Measurements from ENCODE around the gene TBCA. TPM values are rescaled to one million over a fixed set of nuclear protein-coding genes. Genes with fewer than 3 reads are reported as not detected.

TBCA gene
- total and polyA plus RNA-seq, 9 of the 15 experiments (the other 6 are each of a cell fraction or from before 2014, with no cell fraction given): 164 to 661 (median 334) TPM

GRCh38 chr5:77658662-77659061, 117.5 kb downstream of the TBCA start:
- POLR2A ChIA-PET: no interaction called here
- TF ChIP-seq ZKSCAN3 (CRISPR knock-in tag; IDR thresholded peaks at IDR 0.05): no peak
- Histone ChIP-seq H3K27me3 (ENCODE audit: control insufficient read depth in 2 of 2, insufficient read depth in 2 of 2, low read length in 2 of 2) (peaks cover 0 to 5% of the 10 kb centered on the region in 2 experiments; a peak in 1 of 5 replicates), H2AFZ (ENCODE audit: low read depth, low read length) (no peak overlapping the region), H3K4me1 (replicated peaks in 1 of 2; ENCODE audit: control insufficient read depth in 2 of 2, insufficient read depth in 2 of 2, low read length in 2 of 2) (no peaks in the 10 kb centered on the region), H3K36me3 (ENCODE audit: control insufficient read depth, insufficient read depth, low read length) (no peaks in the 10 kb centered on the region), H3K4me2 (ENCODE audit: insufficient read depth, low read length) (no peak overlapping the region), H4K20me1 (replicated peaks; ENCODE audit: control insufficient read depth, insufficient read depth, low read length) (no peaks in the 10 kb centered on the region), H3K27ac (ENCODE audit: extremely low read depth, low read depth, low read length) (no peak overlapping the region), H3K9ac (ENCODE audit: insufficient read depth in 1 of 2, low read depth in 2 of 2, low read length in 2 of 2) (no peak overlapping the region), H3K9me3 (replicated peaks; ENCODE audit: control insufficient read depth, insufficient read depth, low read depth, low read length) (no peaks in the 10 kb centered on the region), H3K79me2 (ENCODE audit: control insufficient read depth, insufficient read depth, low read length) (no peaks in the 10 kb centered on the region), H3K9me1 (ENCODE audit: control insufficient read depth, insufficient read depth, low read length) (peaks cover 2% of the 10 kb centered on the region), H3K4me3 (no peak overlapping the region)
- ATAC-seq (no peak), FAIRE-seq (no peak), DNase-seq (ENCODE audit: extremely low read depth in 1 of 4, low spot score in 3 of 4) (no peak)
- in situ Hi-C loops (cut with MboI): loop anchor here (10.0 kb wide), 1 partner anchor 296 kb away; no protein-coding TSS in a partner anchor
- no TSS peak for BruUV-seq (replicated peaks)
- CTCF ChIA-PET (ENCODE audit: low intra/inter-chr PET ratio): no interaction called here
- intact Hi-C loops (cut with micrococcal nuclease): no loop called here

GRCh38 chr5:77651343-77651742, 124.8 kb downstream of the TBCA start:
- H3K9me3 ChIP-seq (replicated peaks; ENCODE audit: control insufficient read depth, insufficient read depth, low read depth, low read length): no peaks in the 10 kb centered on the region
- in situ Hi-C loops (cut with MboI) (loop anchor here (10.0 kb wide), 1 partner anchor 303 kb away; no protein-coding TSS in a partner anchor), intact Hi-C loops (cut with micrococcal nuclease) (no loop called here)
- no peak overlapping the region for H3K4me3 ChIP-seq
- no peaks in the 10 kb centered on the region for H3K9me1 ChIP-seq (ENCODE audit: control insufficient read depth, insufficient read depth, low read length)
- no peaks in the 10 kb centered on the region for H3K36me3 ChIP-seq (ENCODE audit: control insufficient read depth, insufficient read depth, low read length)
- H3K9ac ChIP-seq (ENCODE audit: insufficient read depth in 1 of 2, low read depth in 2 of 2, low read length in 2 of 2): no peak overlapping the region
- TF ChIP-seq ATF1 (CRISPR knock-in tag; IDR thresholded peaks at IDR 0.05) (no peak), ATF1 (tag; IDR thresholded peaks at IDR 0.05) (no peak), ZNF830 (CRISPR knock-in tag; IDR thresholded peaks at IDR 0.05) (no peak), MXI1 (IDR thresholded peaks at IDR 0.05; ENCODE audit: low read depth, low read length) (no peak), HSF4 (CRISPR knock-in tag; IDR thresholded peaks at IDR 0.05; ENCODE audit: borderline replicate concordance) (no peak), SOX6 (IDR thresholded peaks at IDR 0.05) (no peak), CTCFL (IDR thresholded peaks at IDR 0.05; ENCODE audit: borderline replicate concordance, insufficient read depth, low read depth, low read length, poor library complexity, severe bottlenecking) (no peak), ZNF449 (CRISPR knock-in tag; IDR thresholded peaks at IDR 0.05) (no peak), ZBTB2 (IDR thresholded peaks at IDR 0.05) (no peak), SPI1 (IDR thresholded peaks at IDR 0.05; ENCODE audit: borderline replicate concordance, low read depth, low read length) (no peak)
- no peak for DNase-seq (ENCODE audit: extremely low read depth in 1 of 4, low spot score in 3 of 4)
- H2AFZ ChIP-seq (ENCODE audit: low read depth, low read length): no peak overlapping the region
- WGBS (ENCODE audit: insufficient coverage, low coverage, missing lambda C conversion rate): 0% methylated on average over 2 of the region's 2 CpGs
- no peak for ATAC-seq
- H3K27ac ChIP-seq (ENCODE audit: extremely low read depth, low read depth, low read length): no peak overlapping the region
- H3K27me3 ChIP-seq (ENCODE audit: control insufficient read depth in 2 of 2, insufficient read depth in 2 of 2, low read length in 2 of 2): peaks cover 0 to 9% of the 10 kb centered on the region in 2 experiments; a peak in 2 of 5 replicates
- POLR2A ChIA-PET: interaction anchor here (1.0 kb wide), 1 partner anchor 12 kb away, joined by 3 read pairs; the partner anchor contains the start of gene OTP
- no peaks in the 10 kb centered on the region for H4K20me1 ChIP-seq (replicated peaks; ENCODE audit: control insufficient read depth, insufficient read depth, low read length)
- BruUV-seq (replicated peaks): no TSS peak
- FAIRE-seq: no peak
- H3K79me2 ChIP-seq (ENCODE audit: control insufficient read depth, insufficient read depth, low read length): no peaks in the 10 kb centered on the region
- CTCF ChIA-PET (ENCODE audit: low intra/inter-chr PET ratio): no interaction called here
- no peaks in the 10 kb centered on the region for H3K4me1 ChIP-seq (replicated peaks in 1 of 2; ENCODE audit: control insufficient read depth in 2 of 2, insufficient read depth in 2 of 2, low read length in 2 of 2)
- H3K4me2 ChIP-seq (ENCODE audit: insufficient read depth, low read length): no peak overlapping the region
